H1 (cell line): Measurements from ENCODE around the gene SLC23A2. TPM values are rescaled to one million over a fixed set of nuclear protein-coding genes. Genes with fewer than 3 reads are reported as not detected.

Source experiments
- CTCF ChIA-PET: fragments of 300-600 bp; sonication (Branson Sonifier 250); formaldehyde crosslinking; loops from one replicate; lab custom pipeline; 2021; ENCODE audit not compliant: partially characterized antibody; lab: Charles Lee
- POLR2A ChIA-PET: fragments of 300-600 bp; sonication (Branson Sonifier 250); formaldehyde crosslinking; loops from one replicate; lab custom pipeline; 2021; ENCODE audit warnings: inconsistent platforms; ENCODE audit not compliant: partially characterized antibody; lab: Charles Lee
- DNase-seq, 2 experiments: peaks; one replicate each; pipeline versions ENCODE4 v3.0.0 to v3.0.0-alpha.2; 2010 to 2022; ENCODE audit warnings: low spot score in 2 of 2, low read depth in 1 of 2, mixed read lengths in 1 of 2
- FAIRE-seq: peaks from 2 replicates; lab custom pipeline; 2011; peaks lifted over from hg19 to GRCh38; lab: Jason Lieb, UNC
- H2AFZ ChIP-seq: 2 replicates; pipeline ENCODE4 v1.8.1; 2012; ENCODE audit warnings: low read length, inconsistent platforms
- H2AK5ac ChIP-seq: 2 replicates; pipeline ENCODE4 v1.6.1; 2013; ENCODE audit warnings: low read depth, low read length
- H2BK120ac ChIP-seq: replicated peaks from 2 replicates; pipeline ENCODE3; 2013; ENCODE audit warnings: low read depth, low read length, inconsistent platforms
- H2BK12ac ChIP-seq: 2 replicates; pipeline ENCODE4 v1.6.1; 2013; ENCODE audit warnings: low read depth, low read length
- H2BK15ac ChIP-seq: 2 replicates; pipeline ENCODE4 v1.6.1; 2013; ENCODE audit warnings: low read length
- H2BK20ac ChIP-seq: 2 replicates; pipeline ENCODE4 v1.6.1; 2013; ENCODE audit warnings: low read length
- H2BK5ac ChIP-seq: 2 replicates; pipeline ENCODE4 v1.6.1; 2013; ENCODE audit warnings: low read depth, low read length
- H3K14ac ChIP-seq: 2 replicates; pipeline ENCODE4 v1.6.1; 2013; ENCODE audit warnings: inconsistent platforms; ENCODE audit not compliant: insufficient read length
- H3K18ac ChIP-seq: 2 replicates; pipeline ENCODE4 v1.6.1; 2013; ENCODE audit warnings: low read length; ENCODE audit errors: extremely low read depth
- H3K23ac ChIP-seq: 2 replicates; pipeline ENCODE4 v1.6.1; 2013; ENCODE audit warnings: inconsistent platforms; ENCODE audit not compliant: insufficient read length
- H3K23me2 ChIP-seq: 2 replicates; pipeline ENCODE4 v1.6.1; 2013; ENCODE audit warnings: low read depth, low read length
- H3K27ac ChIP-seq: 2 replicates; pipeline ENCODE4 v1.6.1; 2011; ENCODE audit warnings: low read depth, low read length, inconsistent platforms
- H3K27me3 ChIP-seq, 4 experiments: replicated peaks in 1 of 4; 1 replicate in 1 of 4; 2 replicates in 3 of 4; pipeline versions ENCODE4 v1.6.1 to v1.8.1; 2011 to 2013; ENCODE audit warnings: low read length in 3 of 4, mild to moderate bottlenecking in 3 of 4, inconsistent platforms in 2 of 4, mixed read lengths in 2 of 4, moderate library complexity in 1 of 4; ENCODE audit not compliant: control insufficient read depth in 3 of 4, insufficient read depth in 3 of 4; ENCODE audit errors: extremely low read depth in 1 of 4
- H3K36me3 ChIP-seq, 4 experiments: 2 replicates each; pipeline versions ENCODE4 v1.6.1 to v1.8.1; 2011 to 2013; ENCODE audit warnings: mild to moderate bottlenecking in 4 of 4, low read length in 3 of 4, moderate library complexity in 2 of 4, control low read depth in 1 of 4, inconsistent platforms in 1 of 4; ENCODE audit not compliant: insufficient read depth in 4 of 4, control insufficient read depth in 2 of 4
- H3K4ac ChIP-seq: replicated peaks from 2 replicates; pipeline ENCODE3; 2013; ENCODE audit warnings: low read length, low read depth, mixed read lengths, inconsistent platforms; ENCODE audit not compliant: insufficient read length
- H3K4me1 ChIP-seq, 4 experiments: replicated peaks in 1 of 4; 1 replicate in 1 of 4; 2 replicates in 3 of 4; pipeline versions ENCODE4 v1.6.1 to v1.8.1; 2011 to 2013; ENCODE audit warnings: low read length in 3 of 4, inconsistent platforms in 2 of 4, mixed read lengths in 1 of 4; ENCODE audit not compliant: insufficient read depth in 4 of 4, control insufficient read depth in 3 of 4
- H3K4me2 ChIP-seq, 2 experiments: 2 replicates each; pipeline versions ENCODE4 v1.6.1 to v1.8.1; 2011 to 2013; ENCODE audit warnings: low read depth in 2 of 2, low read length in 2 of 2, control low read depth in 1 of 2, inconsistent platforms in 1 of 2, mild to moderate bottlenecking in 1 of 2; ENCODE audit not compliant: insufficient read depth in 1 of 2
- H3K4me3 ChIP-seq, 4 experiments: fragments of 200-600, 300-600 bp in 1 of 4; sonication (generic), shearing (Covaris generic), sonication (Bioruptor Twin) in 1 of 4; 2 replicates each; pipeline versions ENCODE4 v1.5.1 to v1.8.1; 2011 to 2016; ENCODE audit warnings: low read length in 4 of 4, low read depth in 3 of 4, control low read depth in 2 of 4, inconsistent platforms in 2 of 4, mild to moderate bottlenecking in 2 of 4, mixed read lengths in 1 of 4, moderate library complexity in 1 of 4; ENCODE audit not compliant: insufficient read depth in 2 of 4; ENCODE audit errors: extremely low read depth in 1 of 4
- H3K56ac ChIP-seq: replicated peaks from 2 replicates; pipeline ENCODE3; 2013; ENCODE audit warnings: low read depth, mild to moderate bottlenecking, mixed read lengths, low read length, inconsistent platforms; ENCODE audit not compliant: insufficient read length
- H3K79me1 ChIP-seq: 2 replicates; pipeline ENCODE4 v1.6.1; 2013; ENCODE audit warnings: low read depth, low read length, control low read depth
- H3K79me2 ChIP-seq, 2 experiments: 2 replicates each; pipeline versions ENCODE4 v1.6.1 to v1.8.1; 2012 to 2013; ENCODE audit warnings: low read length in 2 of 2, mild to moderate bottlenecking in 2 of 2, inconsistent platforms in 1 of 2; ENCODE audit not compliant: insufficient read depth in 2 of 2, control insufficient read depth in 1 of 2
- H3K9ac ChIP-seq, 4 experiments: replicated peaks in 1 of 4; 1 replicate in 1 of 4; 2 replicates in 3 of 4; pipeline versions ENCODE4 v1.6.1 to v1.8.1; 2011 to 2013; ENCODE audit warnings: low read depth in 3 of 4, low read length in 3 of 4, control low read depth in 2 of 4, mild to moderate bottlenecking in 2 of 4, moderate library complexity in 2 of 4, inconsistent platforms in 1 of 4; ENCODE audit errors: extremely low read depth in 1 of 4
- H3K9me3 ChIP-seq, 2 experiments: 2 replicates each; pipeline versions ENCODE4 v1.6.1 to v1.8.1; 2012 to 2013; ENCODE audit warnings: mild to moderate bottlenecking in 2 of 2, moderate library complexity in 2 of 2, control low read depth in 1 of 2, inconsistent platforms in 1 of 2, low read depth in 1 of 2, low read length in 1 of 2, mixed read lengths in 1 of 2; ENCODE audit not compliant: insufficient read depth in 2 of 2
- H4K20me1 ChIP-seq, 2 experiments: replicated peaks in 1 of 2; 2 replicates each; pipeline versions ENCODE3 to v1.8.1; 2011 to 2013; ENCODE audit warnings: inconsistent platforms in 2 of 2, low read length in 2 of 2, mild to moderate bottlenecking in 1 of 2; ENCODE audit not compliant: insufficient read depth in 2 of 2, control insufficient read depth in 1 of 2
- H4K5ac ChIP-seq: 2 replicates; pipeline ENCODE4 v1.6.1; 2013; ENCODE audit warnings: low read length, low read depth, mixed read lengths, inconsistent platforms; ENCODE audit not compliant: insufficient read length
- H4K8ac ChIP-seq: 2 replicates; pipeline ENCODE4 v1.8.0; 2013; ENCODE audit warnings: mild to moderate bottlenecking, moderate library complexity, low read length, inconsistent platforms; ENCODE audit not compliant: insufficient read depth; ENCODE audit errors: extremely low read depth
- H4K91ac ChIP-seq: replicated peaks from 2 replicates; pipeline ENCODE3; 2013; ENCODE audit warnings: low read length, mixed read lengths, inconsistent platforms; ENCODE audit not compliant: insufficient read length
- CEBPB ChIP-seq: IDR thresholded peaks from 2 replicates; pipeline ENCODE4 v1.6.1; 2012; ENCODE audit warnings: low read depth, low read length
- NANOG ChIP-seq: IDR thresholded peaks from 2 replicates; pipeline ENCODE4 v1.6.1; 2011; ENCODE audit warnings: low read length, low read depth, mild to moderate bottlenecking, inconsistent platforms; ENCODE audit not compliant: insufficient read depth, poor library complexity, severe bottlenecking
- ZNF274 ChIP-seq: IDR thresholded peaks from 2 replicates; pipeline ENCODE4 v1.7.0; 2012; ENCODE audit warnings: low read length, borderline replicate concordance; ENCODE audit errors: extremely low read depth
- WGBS, 2 experiments: shearing (Covaris generic) in 1 of 2; methylation state at CpG; one replicate each; pipeline versions ENCODE4 v1.1.6 to v1.1.7; 2013 to 2015; ENCODE audit warnings: low lambda C conversion rate in 2 of 2, mixed read lengths in 2 of 2, inconsistent platforms in 1 of 2, low coverage in 1 of 2, missing lambda C conversion rate in 1 of 2; ENCODE audit not compliant: insufficient replicate concordance in 2 of 2, insufficient coverage in 1 of 2, insufficient read length in 1 of 2; ENCODE audit errors: extremely low coverage in 1 of 2, missing lambda C conversion rate in 1 of 2; 5-methylcytosine and 5-hydroxymethylcytosine counted together
- polyA plus RNA-seq, 7 experiments: library from polyadenylated mRNA; depleted of rRNA in 3 of 7; stranded (reverse) in 5 of 7; unstranded in 2 of 7; fragments of >200 nt in 5 of 7; fragments of 200-250 nt in 2 of 7; gene quantifications; 1 replicate in 5 of 7; 2 replicates in 1 of 7; 4 replicates in 1 of 7; pipeline versions ENCODE4 v1.2.1 to v1.2.3, GENCODE V29; 2011 to 2013; ENCODE audit warnings: missing spikeins in 2 of 7, mixed read lengths in 2 of 7
- total RNA-seq: library from RNA; stranded (reverse); fragmentation: NEBNext Ultra II Directional; extraction: Animal tissue kit (Norgen Biotek cat#: 25700); gene quantifications from 2 replicates; pipeline ENCODE4 v1.2.1, GENCODE V29; 2021

Gene SLC23A2
- total and polyA plus RNA-seq, 2 of the 8 experiments (the other 6 are each of a cell fraction or from before 2014, with no cell fraction given) = 17.0 to 18.6 TPM

GRCh38 chr20:4813076-4813862, 188.0 kb downstream of the SLC23A2 start:
- ChIA-PET CTCF (interaction anchor here (0.7 to 1.9 kb wide), 3 partner anchors 16 to 27 kb away, joined by 3 to 7 read pairs (median 3); no protein-coding TSS in a partner anchor), POLR2A (no interaction called here)
- 90% methylated on average over 19 of the region's 22 CpGs; no CpG with 5 or more reads in 1 of the 2 experiments for WGBS, 2 experiments
- no peak overlapping the region for H3K9ac ChIP-seq
- TF ChIP-seq CEBPB (no peak), ZNF274 (no peak), NANOG (no peak)
- H3K27me3 ChIP-seq = no peaks in the 10 kb centered on the region
- FAIRE-seq = no peak
- peaks cover 0 to 7% (median 4%) of the 10 kb centered on the region in 4 experiments; a peak in 5 of 7 replicates for H3K4me1 ChIP-seq
- DNase-seq = no peak
- H3K56ac ChIP-seq = no peak overlapping the region
- no peak overlapping the region for H2BK120ac ChIP-seq
- no peak overlapping the region for H3K27ac ChIP-seq
- H3K79me1 ChIP-seq = no peaks in the 10 kb centered on the region
- H3K23ac ChIP-seq = no peak overlapping the region
- H3K36me3 ChIP-seq = no peaks in the 10 kb centered on the region; a peak in 1 of 8 replicates
- no peak overlapping the region for H4K91ac ChIP-seq
- H3K79me2 ChIP-seq = no peaks in the 10 kb centered on the region
- peak overlapping the region; percentile 28 for H3K4ac ChIP-seq
- no peak overlapping the region for H2BK20ac ChIP-seq
- no peak overlapping the region; the same call in 1 of the 2 replicates for H4K8ac ChIP-seq
- H2BK12ac ChIP-seq = no peak overlapping the region
- H2BK5ac ChIP-seq = no peak overlapping the region
- H4K20me1 ChIP-seq = peaks cover 0 to 2% of the 10 kb centered on the region in 2 experiments
- no peak overlapping the region for H3K4me2 ChIP-seq
- no peak overlapping the region for H3K18ac ChIP-seq
- 0 out of 2 replicates have a peak overlapping the region, but pooled peaks have one; percentile 10 for H2BK15ac ChIP-seq
- H3K4me3 ChIP-seq = no peak overlapping the region
- no peak overlapping the region for H4K5ac ChIP-seq
- no peak overlapping the region for H2AK5ac ChIP-seq
- H2AFZ ChIP-seq = no peak overlapping the region
- H3K14ac ChIP-seq = no peak overlapping the region
- no peaks in the 10 kb centered on the region for H3K9me3 ChIP-seq
- H3K23me2 ChIP-seq = no peaks in the 10 kb centered on the region; the same call in 1 of the 2 replicates
